ENCODE data around the gene RBM33. TPM values are rescaled to one million over a fixed set of nuclear protein-coding genes. Genes with fewer than 3 reads are reported as not detected.

The RBM33 gene
- polyA plus RNA-seq, 1 experiment, result 5.0 TPM

- ChIA-PET CTCF (interaction anchor here (1.1 to 1.2 kb wide), 2 partner anchors 18 to 165 kb away, joined by 4 read pairs; no protein-coding TSS in a partner anchor), POLR2A (no interaction called here)
- Histone ChIP-seq H3K36me3 (ENCODE audit: control insufficient read depth, insufficient read depth, low read length) (no peaks in the 10 kb centered on the region), H3K4me3 (ENCODE audit: low read depth, low read length) (no peak overlapping the region), H3K27me3 (ENCODE audit: control insufficient read depth, insufficient read depth, low read length) (no peaks in the 10 kb centered on the region)
- TF ChIP-seq CTCF (IDR thresholded peaks at IDR 0.05; ENCODE audit: insufficient read depth, low read depth, low read length), result no peak
- DNase-seq (ENCODE audit: low read depth), result no peak
Observed at GRCh38 chr7:155602750-155603149, 41.7 kb upstream of the RBM33 start.

DNA sequence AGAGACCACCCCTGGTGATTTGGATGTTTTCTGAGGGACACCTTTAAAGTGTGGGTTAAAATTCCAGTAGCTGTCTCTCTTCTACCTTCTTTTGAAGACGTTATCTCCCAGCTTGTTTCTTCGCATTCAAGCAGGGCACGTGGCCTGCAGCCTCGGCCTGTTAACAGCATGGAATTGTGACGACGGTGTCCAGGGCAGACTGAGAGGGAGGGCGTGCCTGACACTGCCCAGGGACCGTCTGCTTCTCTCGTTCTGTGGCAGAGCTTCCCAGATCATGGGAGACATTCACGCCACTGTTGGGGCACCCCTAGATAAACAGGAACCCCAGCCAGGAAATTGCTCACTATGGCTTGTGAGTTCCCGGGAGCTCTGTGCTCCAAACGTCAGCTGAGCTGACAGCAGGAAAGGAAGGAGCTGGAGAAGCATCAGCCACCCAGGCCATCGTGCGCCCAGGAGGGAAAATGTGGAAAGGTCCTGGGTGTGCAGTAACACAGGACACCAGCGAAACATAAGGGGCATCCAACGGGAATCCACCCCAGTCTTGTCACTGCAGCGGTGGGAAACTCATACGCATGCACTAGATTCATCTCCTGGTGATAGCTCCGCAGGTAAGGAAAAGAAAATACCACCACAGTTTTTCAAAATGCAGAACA lies 41.1 kb upstream of the RBM33 start:
- DNase-seq (ENCODE audit: low read depth), result no peak
- ChIA-PET CTCF (interaction anchor here (1.0 to 1.2 kb wide), 4 partner anchors 19 to 168 kb away, joined by 3 to 4 read pairs (median 4); no protein-coding TSS in a partner anchor), POLR2A (no interaction called here)
- Histone ChIP-seq H3K27me3 (ENCODE audit: control insufficient read depth, insufficient read depth, low read length) (no peaks in the 10 kb centered on the region), H3K36me3 (ENCODE audit: control insufficient read depth, insufficient read depth, low read length) (no peaks in the 10 kb centered on the region), H3K4me3 (ENCODE audit: low read depth, low read length) (no peak overlapping the region)
- TF ChIP-seq CTCF (IDR thresholded peaks at IDR 0.05; ENCODE audit: insufficient read depth, low read depth, low read length), result no peak

GRCh38 chr7:155603858-155604503 lies 40.5 kb upstream of the RBM33 start:
- CTCF ChIA-PET, result interaction anchor here (1.0 to 1.2 kb wide), 4 partner anchors 19 to 167 kb away, joined by 3 to 4 read pairs (median 4); no protein-coding TSS in a partner anchor
- H3K27me3 ChIP-seq (ENCODE audit: control insufficient read depth, insufficient read depth, low read length), result no peaks in the 10 kb centered on the region

GRCh38 chr7:155604504-155604997 lies 39.9 kb upstream of the RBM33 start:
- no peak for TF ChIP-seq CTCF (IDR thresholded peaks at IDR 0.05; ENCODE audit: insufficient read depth, low read depth, low read length)
- ChIA-PET CTCF (interaction anchor here (1.1 kb wide), 1 partner anchor 9 kb away, joined by 3 read pairs; no protein-coding TSS in a partner anchor), POLR2A (no interaction called here)
- Histone ChIP-seq H3K27me3 (ENCODE audit: control insufficient read depth, insufficient read depth, low read length) (no peaks in the 10 kb centered on the region), H3K4me3 (ENCODE audit: low read depth, low read length) (no peak overlapping the region), H3K36me3 (ENCODE audit: control insufficient read depth, insufficient read depth, low read length) (no peaks in the 10 kb centered on the region)
- DNase-seq (ENCODE audit: low read depth), result no peak

More at GRCh38 chr7:155603858-155604503, 40.5 kb upstream of the RBM33 start:
- DNase-seq (ENCODE audit: low read depth), result no peak
- TF ChIP-seq CTCF (IDR thresholded peaks at IDR 0.05; ENCODE audit: insufficient read depth, low read depth, low read length), result no peak
- POLR2A ChIA-PET, result no interaction called here
- no peaks in the 10 kb centered on the region for H3K36me3 ChIP-seq (ENCODE audit: control insufficient read depth, insufficient read depth, low read length)
- H3K4me3 ChIP-seq (ENCODE audit: low read depth, low read length), result no peak overlapping the region

- H3K27me3 ChIP-seq (ENCODE audit: control insufficient read depth, insufficient read depth, low read length), result no peaks in the 10 kb centered on the region
- no peaks in the 10 kb centered on the region for H3K36me3 ChIP-seq (ENCODE audit: control insufficient read depth, insufficient read depth, low read length)
- no peak for TF ChIP-seq CTCF (IDR thresholded peaks at IDR 0.05; ENCODE audit: insufficient read depth, low read depth, low read length)
- ChIA-PET CTCF (interaction anchor here (1.5 kb wide), 1 partner anchor 11 kb away, joined by 6 read pairs; no protein-coding TSS in a partner anchor), POLR2A (no interaction called here)
- no peak for DNase-seq (ENCODE audit: low read depth)
- no peak overlapping the region for H3K4me3 ChIP-seq (ENCODE audit: low read depth, low read length)
Observed at GRCh38 chr7:155609185-155609584, 35.3 kb upstream of the RBM33 start.
